Measurements from ENCODE around the gene ITGA8.

Gene ITGA8

DNA sequence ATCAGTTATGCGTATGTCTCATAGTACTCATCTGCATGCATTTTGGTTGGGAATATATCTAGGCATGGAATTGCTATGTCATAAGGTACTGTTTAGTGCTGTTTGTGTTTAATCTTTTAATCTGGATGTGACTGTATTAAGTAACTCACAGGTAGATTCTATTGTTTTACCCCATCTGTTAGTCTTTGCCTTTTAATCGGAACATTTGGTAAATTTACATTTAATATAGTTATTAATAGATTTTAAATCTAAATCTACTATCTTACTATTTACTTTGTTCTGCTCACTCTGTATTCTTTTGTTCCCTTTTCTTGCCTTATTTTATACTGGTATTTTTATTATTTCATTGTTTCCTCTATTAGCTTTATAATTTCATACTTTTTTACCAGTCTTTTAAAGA is 10.6 kb upstream of the ITGA8 start:
- no peaks in the 10 kb centered on the region for H3K27me3 ChIP-seq (ENCODE audit: control insufficient read depth, insufficient read depth, low read length)
- H3K9ac ChIP-seq (ENCODE audit: low read length) = no peak overlapping the region
- no peaks in the 10 kb centered on the region for H3K4me1 ChIP-seq (ENCODE audit: control insufficient read depth, low read depth, low read length)
- no peaks in the 10 kb centered on the region for H3K36me3 ChIP-seq (ENCODE audit: control insufficient read depth, low read depth, low read length)
- H3K27ac ChIP-seq (ENCODE audit: low read length) = no peak overlapping the region
- no peak overlapping the region for H3K4me3 ChIP-seq (ENCODE audit: low read length)
- peaks cover 6% of the 10 kb centered on the region for H3K9me3 ChIP-seq (ENCODE audit: control insufficient read depth, low read depth, low read length)

DNA sequence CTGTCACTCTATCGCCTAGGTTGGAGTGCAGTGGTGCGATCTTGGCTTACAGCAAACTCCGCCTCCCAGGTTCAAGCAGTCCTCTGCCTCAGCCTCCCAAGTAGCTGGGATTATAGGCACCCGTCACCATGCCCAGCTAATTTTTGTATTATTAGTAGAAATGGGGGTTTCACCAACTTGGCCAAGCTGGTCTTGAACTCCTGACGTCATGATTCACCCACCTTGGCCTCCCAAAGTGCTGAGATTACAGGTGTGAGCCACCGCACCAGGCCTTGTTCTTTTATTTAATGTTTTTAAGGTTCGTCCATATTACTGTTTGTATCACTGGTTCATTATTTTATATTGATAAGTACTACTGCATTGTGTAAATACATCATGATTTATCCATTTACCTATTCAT is 10.2 kb upstream of the ITGA8 start:
- H3K4me1 ChIP-seq (ENCODE audit: control insufficient read depth, low read depth, low read length) = no peaks in the 10 kb centered on the region
- no peak overlapping the region for H3K9ac ChIP-seq (ENCODE audit: low read length)
- H3K27me3 ChIP-seq (ENCODE audit: control insufficient read depth, insufficient read depth, low read length) = no peaks in the 10 kb centered on the region
- H3K27ac ChIP-seq (ENCODE audit: low read length) = no peak overlapping the region
- peaks cover 6% of the 10 kb centered on the region for H3K9me3 ChIP-seq (ENCODE audit: control insufficient read depth, low read depth, low read length)
- H3K36me3 ChIP-seq (ENCODE audit: control insufficient read depth, low read depth, low read length) = no peaks in the 10 kb centered on the region
- no peak overlapping the region for H3K4me3 ChIP-seq (ENCODE audit: low read length)

DNA sequence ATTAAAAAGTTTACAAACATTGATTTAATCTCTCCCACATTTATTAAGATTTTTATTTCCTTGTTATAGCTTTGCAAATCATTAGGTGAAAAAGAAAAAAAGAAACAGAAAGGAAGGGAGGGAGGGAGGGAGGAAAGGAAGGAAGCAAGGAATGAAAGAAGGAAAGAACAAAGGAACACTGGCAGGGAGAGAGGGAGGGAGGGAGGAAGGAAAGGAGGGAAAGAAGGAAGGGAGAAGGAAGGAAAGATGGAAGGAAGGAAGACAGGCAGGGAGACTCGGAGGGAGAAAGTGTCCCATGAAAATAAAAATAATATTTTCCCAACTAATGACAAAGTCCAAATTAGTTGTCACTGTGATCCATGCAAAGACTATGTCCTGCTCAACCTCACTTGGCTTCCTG is 6.3 kb upstream of the ITGA8 start:
- H3K9ac ChIP-seq (ENCODE audit: low read length) = no peak overlapping the region
- H3K4me1 ChIP-seq (ENCODE audit: control insufficient read depth, low read depth, low read length) = no peaks in the 10 kb centered on the region
- no peaks in the 10 kb centered on the region for H3K9me3 ChIP-seq (ENCODE audit: control insufficient read depth, low read depth, low read length)
- H3K36me3 ChIP-seq (ENCODE audit: control insufficient read depth, low read depth, low read length) = no peaks in the 10 kb centered on the region
- H3K27ac ChIP-seq (ENCODE audit: low read length) = no peak overlapping the region
- H3K4me3 ChIP-seq (ENCODE audit: low read length) = no peak overlapping the region
- peaks cover 5% of the 10 kb centered on the region for H3K27me3 ChIP-seq (ENCODE audit: control insufficient read depth, insufficient read depth, low read length)

DNA sequence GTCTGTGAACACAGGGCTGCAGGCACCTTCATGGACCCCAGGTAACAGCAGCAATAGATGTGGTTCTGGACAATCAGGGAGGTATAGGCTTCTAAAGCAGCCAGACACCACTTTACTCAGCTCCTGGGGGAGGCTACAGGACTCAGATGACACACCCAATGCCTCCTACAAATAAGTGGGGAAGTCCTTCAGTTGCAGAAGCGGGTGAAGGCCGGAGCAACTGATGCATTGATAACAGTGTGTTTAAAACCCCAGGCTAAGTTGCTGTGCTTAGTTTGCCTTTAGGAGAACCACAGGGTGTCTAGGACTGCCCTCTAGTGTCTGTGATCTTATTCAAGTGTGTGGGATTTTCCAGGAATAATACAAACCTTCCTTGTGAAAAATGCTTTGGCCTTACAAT is 5.9 kb upstream of the ITGA8 start:
- Histone ChIP-seq H3K27me3 (ENCODE audit: control insufficient read depth, insufficient read depth, low read length) (peaks cover 8% of the 10 kb centered on the region), H3K36me3 (ENCODE audit: control insufficient read depth, low read depth, low read length) (no peaks in the 10 kb centered on the region), H3K4me3 (ENCODE audit: low read length) (no peak overlapping the region), H3K27ac (ENCODE audit: low read length) (no peak overlapping the region), H3K4me1 (ENCODE audit: control insufficient read depth, low read depth, low read length) (no peaks in the 10 kb centered on the region), H3K9ac (ENCODE audit: low read length) (no peak overlapping the region), H3K9me3 (ENCODE audit: control insufficient read depth, low read depth, low read length) (no peaks in the 10 kb centered on the region)

DNA sequence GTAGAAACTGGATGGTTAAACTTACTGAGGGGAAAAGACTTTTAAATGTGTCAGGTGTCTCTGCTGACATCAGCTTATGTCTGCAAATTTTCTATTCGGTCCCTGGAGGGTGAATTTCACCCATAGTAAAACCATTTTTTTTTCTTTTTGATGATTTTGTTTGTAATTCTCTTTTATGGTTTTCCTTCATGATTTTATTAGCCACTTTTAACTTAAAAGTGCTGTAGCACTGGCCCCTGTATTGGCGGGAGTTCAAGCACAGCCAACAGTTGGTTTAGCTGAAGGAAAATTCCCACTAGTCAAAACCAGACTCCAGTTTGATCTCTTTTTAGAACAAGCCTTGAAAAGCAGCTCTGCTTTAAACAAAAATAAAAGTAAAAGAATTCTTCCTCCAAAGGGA is 5.0 kb upstream of the ITGA8 start:
- Histone ChIP-seq H3K9me3 (ENCODE audit: control insufficient read depth, low read depth, low read length) (no peaks in the 10 kb centered on the region), H3K9ac (ENCODE audit: low read length) (no peak overlapping the region)

DNA sequence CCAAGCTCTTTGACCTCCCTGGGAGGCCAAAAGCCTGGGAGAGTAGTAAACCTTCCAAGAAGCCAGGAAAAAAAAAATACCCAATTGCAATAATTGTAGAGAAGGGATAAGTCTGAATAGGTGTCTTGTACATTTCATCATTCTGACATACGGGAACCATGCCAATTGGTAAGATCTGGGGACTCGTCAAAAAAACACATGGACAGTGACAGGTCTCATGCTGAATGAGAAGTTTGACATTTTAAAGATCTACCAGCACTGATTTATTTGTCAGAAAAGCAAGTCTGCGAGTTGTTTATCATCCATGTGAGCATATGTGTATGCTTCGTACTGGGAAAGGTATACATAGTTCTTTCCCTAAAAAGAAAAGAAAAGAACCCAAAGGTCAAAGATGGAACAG is 4.1 kb upstream of the ITGA8 start:
- H3K27ac ChIP-seq (ENCODE audit: low read length) = no peak overlapping the region
- no peaks in the 10 kb centered on the region for H3K9me3 ChIP-seq (ENCODE audit: control insufficient read depth, low read depth, low read length)
- H3K9ac ChIP-seq (ENCODE audit: low read length) = no peak overlapping the region
- no peaks in the 10 kb centered on the region for H3K4me1 ChIP-seq (ENCODE audit: control insufficient read depth, low read depth, low read length)
- peaks cover 26% of the 10 kb centered on the region for H3K27me3 ChIP-seq (ENCODE audit: control insufficient read depth, insufficient read depth, low read length)
- H3K4me3 ChIP-seq (ENCODE audit: low read length) = no peak overlapping the region
- H3K36me3 ChIP-seq (ENCODE audit: control insufficient read depth, low read depth, low read length) = no peaks in the 10 kb centered on the region

More for the DNA sequence above, 5.0 kb upstream of the ITGA8 start:
- H3K27ac ChIP-seq (ENCODE audit: low read length) = no peak overlapping the region
- H3K4me3 ChIP-seq (ENCODE audit: low read length) = no peak overlapping the region
- H3K4me1 ChIP-seq (ENCODE audit: control insufficient read depth, low read depth, low read length) = no peaks in the 10 kb centered on the region
- no peaks in the 10 kb centered on the region for H3K36me3 ChIP-seq (ENCODE audit: control insufficient read depth, low read depth, low read length)
- peaks cover 18% of the 10 kb centered on the region for H3K27me3 ChIP-seq (ENCODE audit: control insufficient read depth, insufficient read depth, low read length)

DNA sequence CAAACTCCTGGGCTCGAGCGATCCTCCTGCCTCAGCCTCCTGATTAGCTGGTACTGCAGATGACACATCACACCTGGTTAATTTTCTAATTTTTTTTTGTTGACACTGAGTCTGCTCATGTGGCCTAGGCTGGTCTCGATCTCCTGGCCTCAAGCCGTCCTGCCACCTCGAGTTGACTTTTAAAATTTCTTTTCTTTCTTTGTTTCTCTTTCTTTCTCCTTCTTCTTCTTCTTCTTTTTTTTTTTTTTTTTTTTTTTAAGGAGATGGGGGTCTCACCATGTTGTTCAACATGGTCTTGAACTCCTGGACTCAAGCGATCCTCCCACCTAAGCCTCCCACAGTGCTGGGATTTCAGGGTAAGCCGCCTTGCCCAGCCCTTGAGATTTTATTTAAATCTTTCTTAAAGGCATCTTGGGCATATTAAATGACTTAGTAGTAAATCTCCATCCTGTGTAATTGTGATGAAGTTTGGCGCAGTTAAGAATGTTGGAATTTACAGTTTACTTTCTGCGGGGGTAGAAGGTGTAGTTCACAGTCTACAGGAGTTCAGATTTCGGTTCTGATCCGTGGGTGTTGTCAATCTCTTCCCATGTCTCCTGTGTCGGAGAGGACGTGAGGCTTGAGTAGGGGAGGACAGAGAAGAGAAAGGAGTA is 1.0 kb upstream of the ITGA8 start:
- no peaks in the 10 kb centered on the region for H3K36me3 ChIP-seq (ENCODE audit: control insufficient read depth, low read depth, low read length)
- H3K4me3 ChIP-seq (ENCODE audit: low read length) = no peak overlapping the region
- no peak overlapping the region for H3K9ac ChIP-seq (ENCODE audit: low read length)
- no peaks in the 10 kb centered on the region for H3K9me3 ChIP-seq (ENCODE audit: control insufficient read depth, low read depth, low read length)
- no peak overlapping the region for H3K27ac ChIP-seq (ENCODE audit: low read length)
- no peaks in the 10 kb centered on the region for H3K4me1 ChIP-seq (ENCODE audit: control insufficient read depth, low read depth, low read length)
- peaks cover 42% of the 10 kb centered on the region for H3K27me3 ChIP-seq (ENCODE audit: control insufficient read depth, insufficient read depth, low read length)

DNA sequence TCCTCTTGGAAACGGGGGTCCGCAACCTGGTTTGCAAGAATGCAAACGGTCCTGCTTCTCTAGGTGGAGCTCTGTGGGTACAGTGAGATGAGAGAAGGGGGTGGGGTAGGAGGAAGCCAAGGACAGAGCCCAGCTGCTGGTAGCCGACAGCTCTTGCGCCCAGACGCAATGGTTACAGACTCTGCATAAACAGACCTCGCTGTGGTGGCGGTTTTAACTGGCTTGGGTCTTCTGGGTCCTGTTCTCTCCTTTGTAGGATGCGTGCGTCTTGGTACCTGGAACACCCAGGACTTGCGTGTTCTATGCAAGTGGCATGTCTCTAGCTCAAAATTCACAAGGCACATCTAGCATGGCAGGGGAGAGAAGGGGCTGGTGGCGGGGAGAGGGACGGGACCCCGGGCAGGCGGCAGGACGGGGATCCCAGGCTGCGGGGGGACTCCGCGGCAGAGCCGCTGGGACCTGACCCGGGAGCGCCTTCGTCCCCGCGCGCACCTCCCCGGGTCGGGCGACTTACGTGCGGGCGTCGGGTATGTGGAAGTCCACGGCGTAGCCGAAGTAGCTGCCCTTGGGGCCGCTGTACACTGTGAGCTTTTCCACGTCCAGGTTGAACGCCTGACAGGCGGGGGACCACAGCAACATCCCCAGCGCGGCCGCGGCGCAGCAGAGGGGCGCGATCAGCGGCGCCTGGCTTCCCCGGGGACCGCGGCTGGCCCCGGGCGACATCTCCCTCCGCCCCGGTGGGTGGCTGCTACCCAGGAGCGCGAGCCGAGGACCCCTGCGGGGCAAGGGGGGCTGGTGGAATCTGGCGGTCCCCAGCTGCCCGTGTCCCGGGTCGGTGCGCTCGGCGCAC is 448 bp downstream of the ITGA8 start:
- H3K4me3 ChIP-seq (ENCODE audit: low read length) = peak overlapping the region; percentile 71
- peaks cover 42% of the 10 kb centered on the region for H3K27me3 ChIP-seq (ENCODE audit: control insufficient read depth, insufficient read depth, low read length)
- H3K9me3 ChIP-seq (ENCODE audit: control insufficient read depth, low read depth, low read length) = no peaks in the 10 kb centered on the region
- H3K4me1 ChIP-seq (ENCODE audit: control insufficient read depth, low read depth, low read length) = no peaks in the 10 kb centered on the region
- H3K9ac ChIP-seq (ENCODE audit: low read length) = no peak overlapping the region
- H3K36me3 ChIP-seq (ENCODE audit: control insufficient read depth, low read depth, low read length) = no peaks in the 10 kb centered on the region
- no peak overlapping the region for H3K27ac ChIP-seq (ENCODE audit: low read length)

DNA sequence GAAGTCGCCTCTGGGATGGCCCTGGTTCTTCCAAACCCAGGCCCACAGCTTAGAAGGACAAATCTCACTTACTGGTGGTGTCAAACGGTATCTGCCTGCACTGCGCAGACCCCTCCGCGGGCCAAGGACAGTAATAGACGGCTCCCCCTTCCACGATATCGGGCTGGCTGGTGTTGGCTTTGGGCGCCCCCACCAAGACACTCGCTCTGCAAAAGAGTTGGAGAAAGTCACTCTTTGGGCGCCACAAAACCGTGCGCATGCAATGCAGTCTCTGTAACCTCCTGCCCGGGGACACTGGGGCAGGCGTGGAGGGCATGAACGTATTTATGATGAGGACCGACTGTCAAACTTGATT is 1.1 kb downstream of the ITGA8 start:
- Histone ChIP-seq H3K36me3 (ENCODE audit: control insufficient read depth, low read depth, low read length) (no peaks in the 10 kb centered on the region), H3K9me3 (ENCODE audit: control insufficient read depth, low read depth, low read length) (no peaks in the 10 kb centered on the region), H3K9ac (ENCODE audit: low read length) (no peak overlapping the region), H3K27ac (ENCODE audit: low read length) (no peak overlapping the region), H3K4me1 (ENCODE audit: control insufficient read depth, low read depth, low read length) (no peaks in the 10 kb centered on the region), H3K4me3 (ENCODE audit: low read length) (peak overlapping the region; percentile 71), H3K27me3 (ENCODE audit: control insufficient read depth, insufficient read depth, low read length) (peaks cover 42% of the 10 kb centered on the region)

DNA sequence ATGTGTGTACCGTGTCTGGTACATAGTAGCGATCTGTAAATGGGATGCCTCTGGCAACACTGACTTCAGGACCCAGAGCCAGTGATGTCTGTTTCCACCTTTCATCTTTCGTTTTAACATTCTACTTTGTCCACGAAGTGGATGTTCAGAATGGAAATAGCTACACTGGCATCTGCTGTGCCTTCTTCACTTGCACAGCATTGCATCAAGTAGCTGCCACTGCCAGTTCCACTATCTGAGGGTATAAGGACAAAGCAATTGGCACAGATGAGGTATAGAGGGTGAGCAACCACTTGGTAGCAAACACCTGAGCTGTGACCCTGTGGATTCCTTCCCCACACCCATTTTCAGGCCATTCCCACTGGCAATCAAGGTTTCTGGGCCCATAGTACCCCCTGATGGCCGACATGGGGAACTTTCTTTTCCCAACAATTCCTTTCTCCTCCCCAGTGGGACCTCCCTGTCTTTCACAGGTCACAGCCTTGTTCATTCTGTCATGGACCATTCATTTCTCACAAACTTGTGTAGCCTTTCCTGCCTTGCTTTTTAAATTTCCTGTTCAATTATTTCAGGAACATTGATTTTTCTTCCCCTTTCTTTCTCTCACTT is 4.0 kb downstream of the ITGA8 start:
- H3K4me3 ChIP-seq (ENCODE audit: low read length) = no peak overlapping the region
- H3K27ac ChIP-seq (ENCODE audit: low read length) = no peak overlapping the region
- no peaks in the 10 kb centered on the region for H3K4me1 ChIP-seq (ENCODE audit: control insufficient read depth, low read depth, low read length)
- no peaks in the 10 kb centered on the region for H3K9me3 ChIP-seq (ENCODE audit: control insufficient read depth, low read depth, low read length)
- H3K36me3 ChIP-seq (ENCODE audit: control insufficient read depth, low read depth, low read length) = no peaks in the 10 kb centered on the region
- peaks cover 34% of the 10 kb centered on the region for H3K27me3 ChIP-seq (ENCODE audit: control insufficient read depth, insufficient read depth, low read length)
- H3K9ac ChIP-seq (ENCODE audit: low read length) = no peak overlapping the region

DNA sequence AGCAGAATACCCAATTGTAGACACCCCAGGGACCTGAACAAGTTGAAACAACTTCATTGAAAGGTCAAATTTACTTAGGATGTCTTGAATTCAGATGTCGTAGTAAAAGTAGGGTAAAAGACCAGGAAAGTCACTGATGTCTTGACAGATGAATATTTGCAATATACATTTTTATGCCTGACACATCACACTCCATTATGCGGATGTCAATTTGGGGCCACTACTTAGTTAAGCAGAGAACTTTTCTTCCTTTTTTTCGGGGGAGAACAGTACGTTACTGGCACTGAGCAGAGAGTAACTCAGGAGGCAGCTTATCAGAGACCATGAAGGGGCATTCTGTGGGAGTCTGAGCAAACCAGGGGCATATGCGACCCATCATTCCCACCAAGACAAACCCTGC is 4.9 kb downstream of the ITGA8 start:
- peaks cover 26% of the 10 kb centered on the region for H3K27me3 ChIP-seq (ENCODE audit: control insufficient read depth, insufficient read depth, low read length)
- no peaks in the 10 kb centered on the region for H3K4me1 ChIP-seq (ENCODE audit: control insufficient read depth, low read depth, low read length)
- no peak overlapping the region for H3K27ac ChIP-seq (ENCODE audit: low read length)
- H3K4me3 ChIP-seq (ENCODE audit: low read length) = no peak overlapping the region
- no peaks in the 10 kb centered on the region for H3K9me3 ChIP-seq (ENCODE audit: control insufficient read depth, low read depth, low read length)
- no peaks in the 10 kb centered on the region for H3K36me3 ChIP-seq (ENCODE audit: control insufficient read depth, low read depth, low read length)
- H3K9ac ChIP-seq (ENCODE audit: low read length) = no peak overlapping the region
